H9 (cell line): ENCODE data around the gene PSMA3. TPM values are rescaled to one million over a fixed set of nuclear protein-coding genes. Genes with fewer than 3 reads are reported as not detected.

ENCODE experiments used
- DNase-seq: peaks from one replicate; pipeline ENCODE4 v3.0.0-alpha.2; 2017
- H2AFZ ChIP-seq: one replicate; pipeline ENCODE4 v1.6.1; 2013; ENCODE audit warnings: mild to moderate bottlenecking, low read length, control low read depth, moderate library complexity
- H2AK5ac ChIP-seq: 2 replicates; pipeline ENCODE4 v1.6.1; 2013; ENCODE audit warnings: low read length, control low read depth, mixed read lengths; ENCODE audit not compliant: insufficient read length
- H2BK120ac ChIP-seq: one replicate; pipeline ENCODE4 v1.6.1; 2013; ENCODE audit warnings: low read depth, mild to moderate bottlenecking, low read length, control low read depth, inconsistent platforms; ENCODE audit not compliant: poor library complexity, severe bottlenecking
- H2BK12ac ChIP-seq: 2 replicates; pipeline ENCODE4 v1.6.1; 2013; ENCODE audit warnings: low read length, control low read depth, mixed read lengths, low read depth; ENCODE audit not compliant: insufficient read length
- H2BK15ac ChIP-seq: 2 replicates; pipeline ENCODE4 v1.6.1; 2013; ENCODE audit warnings: low read depth, low read length, control low read depth
- H2BK20ac ChIP-seq: one replicate; pipeline ENCODE4 v1.6.1; 2013; ENCODE audit warnings: low read depth, mild to moderate bottlenecking, low read length, control low read depth, inconsistent platforms; ENCODE audit not compliant: poor library complexity, severe bottlenecking
- H2BK5ac ChIP-seq: 2 replicates; pipeline ENCODE4 v1.6.1; 2013; ENCODE audit warnings: low read length, control low read depth, mixed read lengths; ENCODE audit not compliant: insufficient read length
- H3K14ac ChIP-seq: 2 replicates; pipeline ENCODE4 v1.6.1; 2013; ENCODE audit warnings: low read length, control low read depth; ENCODE audit not compliant: insufficient read depth
- H3K18ac ChIP-seq: 2 replicates; pipeline ENCODE4 v1.6.1; 2013; ENCODE audit warnings: low read depth, mild to moderate bottlenecking, mixed read lengths, low read length, control low read depth; ENCODE audit not compliant: insufficient read length
- H3K23ac ChIP-seq: 2 replicates; pipeline ENCODE4 v1.6.1; 2013; ENCODE audit warnings: low read length, control low read depth, mixed read lengths, low read depth; ENCODE audit not compliant: insufficient read length
- H3K23me2 ChIP-seq: 2 replicates; pipeline ENCODE4 v1.6.1; 2013; ENCODE audit warnings: low read depth, mild to moderate bottlenecking, mixed read lengths, low read length, control low read depth; ENCODE audit not compliant: insufficient read length, poor library complexity, severe bottlenecking
- H3K27ac ChIP-seq: 2 replicates; pipeline ENCODE4 v1.5.1; 2013; ENCODE audit warnings: low read length, control low read depth, mixed read lengths, low read depth; ENCODE audit not compliant: insufficient read length
- H3K27me3 ChIP-seq: 2 replicates; pipeline ENCODE4 v1.6.1; 2013; ENCODE audit warnings: low read length, control low read depth, inconsistent platforms; ENCODE audit not compliant: insufficient read depth
- H3K4ac ChIP-seq: 2 replicates; pipeline ENCODE4 v1.6.1; 2013; ENCODE audit warnings: low read depth, mild to moderate bottlenecking, control low read depth, inconsistent platforms, low read length, moderate library complexity
- H3K4me1 ChIP-seq: 2 replicates; pipeline ENCODE4 v1.6.1; 2013; ENCODE audit warnings: low read length, control low read depth, inconsistent platforms; ENCODE audit not compliant: insufficient read depth
- H3K4me2 ChIP-seq: 2 replicates; pipeline ENCODE4 v1.6.1; 2013; ENCODE audit warnings: low read length, control low read depth, mixed read lengths; ENCODE audit not compliant: insufficient read length, insufficient read depth
- H3K56ac ChIP-seq: 2 replicates; pipeline ENCODE4 v1.6.1; 2013; ENCODE audit warnings: low read depth, mild to moderate bottlenecking, mixed read lengths, low read length, control low read depth; ENCODE audit not compliant: insufficient read length
- H3K79me1 ChIP-seq: 2 replicates; pipeline ENCODE4 v1.6.1; 2013; ENCODE audit warnings: low read depth, mild to moderate bottlenecking, moderate library complexity, low read length, control low read depth, inconsistent platforms; ENCODE audit not compliant: insufficient read depth, poor library complexity, severe bottlenecking
- H3K79me2 ChIP-seq: 2 replicates; pipeline ENCODE4 v1.6.1; 2013; ENCODE audit warnings: low read length, control low read depth, inconsistent platforms; ENCODE audit not compliant: insufficient read depth
- H3K9ac ChIP-seq: 2 replicates; pipeline ENCODE4 v1.6.1; 2013; ENCODE audit warnings: low read length, control low read depth, mixed read lengths; ENCODE audit not compliant: insufficient read length; ENCODE audit errors: extremely low read depth
- H3K9me3 ChIP-seq: one replicate; pipeline ENCODE4 v1.6.1; 2013; ENCODE audit warnings: low read depth, low read length, inconsistent platforms; ENCODE audit not compliant: control insufficient read depth
- H3T11ph ChIP-seq: one replicate; pipeline ENCODE4 v1.6.1; 2013; ENCODE audit warnings: mild to moderate bottlenecking, low read length, control low read depth, inconsistent platforms
- H4K20me1 ChIP-seq: one replicate; pipeline ENCODE4 v1.6.1; 2013; ENCODE audit not compliant: control insufficient read depth, insufficient read length, insufficient read depth
- H4K5ac ChIP-seq: 2 replicates; pipeline ENCODE4 v1.6.1; 2013; ENCODE audit warnings: low read depth, mild to moderate bottlenecking, mixed read lengths, low read length, control low read depth; ENCODE audit not compliant: insufficient read length
- H4K8ac ChIP-seq: replicated peaks from 2 replicates; pipeline ENCODE4 v1.6.1; 2013; ENCODE audit warnings: low read length, control low read depth, mixed read lengths, low read depth; ENCODE audit not compliant: insufficient read length
- H4K91ac ChIP-seq: 2 replicates; pipeline ENCODE4 v1.6.1; 2013; ENCODE audit warnings: low read depth, mild to moderate bottlenecking, moderate library complexity, mixed read lengths, low read length, control low read depth; ENCODE audit not compliant: insufficient read length
- H3K27ac Mint-ChIP-seq, 3 experiments: 2 replicates in 2 of 3; 3 replicates in 1 of 3; pipeline ENCODE4 v1.8.0; 2020 to 2021; ENCODE audit warnings: mixed read lengths in 3 of 3, mild to moderate bottlenecking in 1 of 3, moderate library complexity in 1 of 3
- H3K27me3 Mint-ChIP-seq: 2 replicates; pipeline ENCODE4 v1.8.0; 2021; ENCODE audit warnings: low read depth, mild to moderate bottlenecking, moderate library complexity, mixed read lengths
- H3K36me3 Mint-ChIP-seq, 3 experiments: 2 replicates in 2 of 3; 3 replicates in 1 of 3; pipeline ENCODE4 v1.8.0; 2020 to 2021; ENCODE audit warnings: low read depth in 3 of 3, mixed read lengths in 3 of 3; ENCODE audit not compliant: insufficient read depth in 1 of 3
- H3K4me1 Mint-ChIP-seq, 2 experiments: 2 replicates each; pipeline ENCODE4 v1.8.0; 2020; ENCODE audit warnings: mixed read lengths in 2 of 2
- H3K4me3 Mint-ChIP-seq, 2 experiments: 2 replicates in 1 of 2; 3 replicates in 1 of 2; pipeline ENCODE4 v1.8.0; 2020 to 2021; ENCODE audit warnings: mild to moderate bottlenecking in 2 of 2, mixed read lengths in 2 of 2, moderate library complexity in 1 of 2
- H3K9me3 Mint-ChIP-seq, 2 experiments: 2 replicates in 1 of 2; 3 replicates in 1 of 2; pipeline ENCODE4 v1.8.0; 2020; ENCODE audit warnings: mild to moderate bottlenecking in 2 of 2, mixed read lengths in 2 of 2, moderate library complexity in 1 of 2
- CTCF ChIP-seq: fragments of 200-600 bp; sonication (generic); conservative IDR thresholded peaks from 3 replicates; pipeline ENCODE4 v1.8.0; 2021; ENCODE audit warnings: antibody characterized with exemption, mild to moderate bottlenecking
- WGBS: extraction: QIAGEN DNeasy Blood & Tissue Kit; methylation state at CpG from one replicate; pipeline ENCODE4 v1.1.7; 2013; ENCODE audit warnings: missing lambda C conversion rate, low lambda C conversion rate, mixed read lengths; ENCODE audit not compliant: insufficient read length; ENCODE audit errors: extremely low coverage; 5-methylcytosine and 5-hydroxymethylcytosine counted together
- total RNA-seq: library from RNA; stranded (reverse); gene quantifications from 2 replicates; pipeline ENCODE4 v1.2.1, GENCODE V29; 2021

The PSMA3 gene
- total RNA-seq, 1 experiment from 2014 or later, result 342 TPM

DNA sequence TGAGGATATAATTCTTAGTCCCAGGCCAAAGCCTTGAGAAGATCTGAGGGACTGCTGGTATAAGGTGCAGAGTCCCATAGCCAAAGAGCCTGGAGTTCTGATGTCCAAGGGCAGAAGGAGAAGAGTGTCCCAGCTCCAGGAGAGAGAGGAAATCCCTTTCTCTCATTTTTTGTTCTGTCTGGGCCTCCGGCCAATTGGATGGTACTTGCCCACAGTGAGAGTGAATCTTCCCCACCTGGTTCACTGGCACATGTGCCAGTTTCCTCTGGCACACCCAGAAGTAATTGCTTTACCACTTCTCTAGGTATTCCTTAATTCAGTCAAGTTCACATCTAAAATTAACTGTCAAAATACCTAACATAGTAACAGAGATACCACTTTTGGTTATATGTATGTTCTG, 69.1 kb downstream of the PSMA3 start:
- no peak overlapping the region for H3K4me3 Mint-ChIP-seq
- Histone ChIP-seq H2BK120ac (no peak overlapping the region), H2BK15ac (no peak overlapping the region), H4K8ac (no peak overlapping the region), H3K9me3 (no peaks in the 10 kb centered on the region), H3K4me1 (no peaks in the 10 kb centered on the region), H3K18ac (no peak overlapping the region), H3K23me2 (no peaks in the 10 kb centered on the region), H3K4me2 (no peak overlapping the region), H3K4ac (no peak overlapping the region), H2BK12ac (no peak overlapping the region), H3K79me1 (no peaks in the 10 kb centered on the region), H2AFZ (no peak overlapping the region), H4K91ac (no peak overlapping the region), H4K20me1 (no peaks in the 10 kb centered on the region), H2BK5ac (no peak overlapping the region), H3K27ac (no peak overlapping the region), H3K56ac (no peak overlapping the region), H4K5ac (no peak overlapping the region), H3T11ph (no peak overlapping the region), H3K23ac (no peak overlapping the region), H3K9ac (no peak overlapping the region), H2BK20ac (no peak overlapping the region), H2AK5ac (no peak overlapping the region), H3K27me3 (no peaks in the 10 kb centered on the region), H3K14ac (no peak overlapping the region), H3K79me2 (no peaks in the 10 kb centered on the region)
- DNase-seq, result no peak
- no peaks in the 10 kb centered on the region for H3K9me3 Mint-ChIP-seq
- H3K36me3 Mint-ChIP-seq, result peaks cover 8 to 22% (median 16%) of the 10 kb centered on the region in 3 experiments; a peak in 6 of 7 replicates
- H3K27me3 Mint-ChIP-seq, result no peaks in the 10 kb centered on the region
- no peak for TF ChIP-seq CTCF
- no CpG with 5 or more reads among the region's 1 CpG for WGBS
- H3K27ac Mint-ChIP-seq, result no peak overlapping the region
- no peaks in the 10 kb centered on the region for H3K4me1 Mint-ChIP-seq
